ENCODE data around the gene HMCN1. TPM values are rescaled to one million over a fixed set of nuclear protein-coding genes. Genes with fewer than 3 reads are reported as not detected.

Gene HMCN1
- total and polyA plus RNA-seq, 2 experiments from 2014 or later: 1.6 to 8.7 TPM

- no peak for TF ChIP-seq JUNB (IDR thresholded peaks at IDR 0.05; ENCODE audit: unreplicated experiment)
- TF ChIP-seq EZH2 (IDR thresholded peaks at IDR 0.05; ENCODE audit: low read depth, unreplicated experiment): no peak
- TF ChIP-seq CTCF (conservative IDR thresholded peaks at IDR 0.05; ENCODE audit: low read depth in 2 of 2): no peak
- no peak for TF ChIP-seq CREB1 (CRISPR knock-in tag; IDR thresholded peaks at IDR 0.05; ENCODE audit: low read depth)
- TF ChIP-seq, protein P1, sequence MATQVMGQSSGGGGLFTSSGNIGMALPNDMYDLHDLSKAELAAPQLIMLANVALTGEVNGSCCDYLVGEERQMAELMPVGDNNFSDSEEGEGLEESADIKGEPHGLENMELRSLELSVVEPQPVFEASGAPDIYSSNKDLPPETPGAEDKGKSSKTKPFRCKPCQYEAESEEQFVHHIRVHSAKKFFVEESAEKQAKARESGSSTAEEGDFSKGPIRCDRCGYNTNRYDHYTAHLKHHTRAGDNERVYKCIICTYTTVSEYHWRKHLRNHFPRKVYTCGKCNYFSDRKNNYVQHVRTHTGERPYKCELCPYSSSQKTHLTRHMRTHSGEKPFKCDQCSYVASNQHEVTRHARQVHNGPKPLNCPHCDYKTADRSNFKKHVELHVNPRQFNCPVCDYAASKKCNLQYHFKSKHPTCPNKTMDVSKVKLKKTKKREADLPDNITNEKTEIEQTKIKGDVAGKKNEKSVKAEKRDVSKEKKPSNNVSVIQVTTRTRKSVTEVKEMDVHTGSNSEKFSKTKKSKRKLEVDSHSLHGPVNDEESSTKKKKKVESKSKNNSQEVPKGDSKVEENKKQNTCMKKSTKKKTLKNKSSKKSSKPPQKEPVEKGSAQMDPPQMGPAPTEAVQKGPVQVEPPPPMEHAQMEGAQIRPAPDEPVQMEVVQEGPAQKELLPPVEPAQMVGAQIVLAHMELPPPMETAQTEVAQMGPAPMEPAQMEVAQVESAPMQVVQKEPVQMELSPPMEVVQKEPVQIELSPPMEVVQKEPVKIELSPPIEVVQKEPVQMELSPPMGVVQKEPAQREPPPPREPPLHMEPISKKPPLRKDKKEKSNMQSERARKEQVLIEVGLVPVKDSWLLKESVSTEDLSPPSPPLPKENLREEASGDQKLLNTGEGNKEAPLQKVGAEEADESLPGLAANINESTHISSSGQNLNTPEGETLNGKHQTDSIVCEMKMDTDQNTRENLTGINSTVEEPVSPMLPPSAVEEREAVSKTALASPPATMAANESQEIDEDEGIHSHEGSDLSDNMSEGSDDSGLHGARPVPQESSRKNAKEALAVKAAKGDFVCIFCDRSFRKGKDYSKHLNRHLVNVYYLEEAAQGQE (IDR thresholded peaks at IDR 0.05; ENCODE audit: unreplicated experiment): no peak
- TF ChIP-seq NANOG (IDR thresholded peaks at IDR 0.05; ENCODE audit: borderline replicate concordance): no peak
- TF ChIP-seq POLR2AphosphoS5 (IDR thresholded peaks at IDR 0.05; ENCODE audit: low read depth): no peak
- TF ChIP-seq EZH2phosphoT487 (IDR thresholded peaks at IDR 0.05; ENCODE audit: unreplicated experiment): no peak
- TF ChIP-seq ZNF114 (CRISPR knock-in tag; IDR thresholded peaks at IDR 0.05): no peak
- TF ChIP-seq, protein P2, sequence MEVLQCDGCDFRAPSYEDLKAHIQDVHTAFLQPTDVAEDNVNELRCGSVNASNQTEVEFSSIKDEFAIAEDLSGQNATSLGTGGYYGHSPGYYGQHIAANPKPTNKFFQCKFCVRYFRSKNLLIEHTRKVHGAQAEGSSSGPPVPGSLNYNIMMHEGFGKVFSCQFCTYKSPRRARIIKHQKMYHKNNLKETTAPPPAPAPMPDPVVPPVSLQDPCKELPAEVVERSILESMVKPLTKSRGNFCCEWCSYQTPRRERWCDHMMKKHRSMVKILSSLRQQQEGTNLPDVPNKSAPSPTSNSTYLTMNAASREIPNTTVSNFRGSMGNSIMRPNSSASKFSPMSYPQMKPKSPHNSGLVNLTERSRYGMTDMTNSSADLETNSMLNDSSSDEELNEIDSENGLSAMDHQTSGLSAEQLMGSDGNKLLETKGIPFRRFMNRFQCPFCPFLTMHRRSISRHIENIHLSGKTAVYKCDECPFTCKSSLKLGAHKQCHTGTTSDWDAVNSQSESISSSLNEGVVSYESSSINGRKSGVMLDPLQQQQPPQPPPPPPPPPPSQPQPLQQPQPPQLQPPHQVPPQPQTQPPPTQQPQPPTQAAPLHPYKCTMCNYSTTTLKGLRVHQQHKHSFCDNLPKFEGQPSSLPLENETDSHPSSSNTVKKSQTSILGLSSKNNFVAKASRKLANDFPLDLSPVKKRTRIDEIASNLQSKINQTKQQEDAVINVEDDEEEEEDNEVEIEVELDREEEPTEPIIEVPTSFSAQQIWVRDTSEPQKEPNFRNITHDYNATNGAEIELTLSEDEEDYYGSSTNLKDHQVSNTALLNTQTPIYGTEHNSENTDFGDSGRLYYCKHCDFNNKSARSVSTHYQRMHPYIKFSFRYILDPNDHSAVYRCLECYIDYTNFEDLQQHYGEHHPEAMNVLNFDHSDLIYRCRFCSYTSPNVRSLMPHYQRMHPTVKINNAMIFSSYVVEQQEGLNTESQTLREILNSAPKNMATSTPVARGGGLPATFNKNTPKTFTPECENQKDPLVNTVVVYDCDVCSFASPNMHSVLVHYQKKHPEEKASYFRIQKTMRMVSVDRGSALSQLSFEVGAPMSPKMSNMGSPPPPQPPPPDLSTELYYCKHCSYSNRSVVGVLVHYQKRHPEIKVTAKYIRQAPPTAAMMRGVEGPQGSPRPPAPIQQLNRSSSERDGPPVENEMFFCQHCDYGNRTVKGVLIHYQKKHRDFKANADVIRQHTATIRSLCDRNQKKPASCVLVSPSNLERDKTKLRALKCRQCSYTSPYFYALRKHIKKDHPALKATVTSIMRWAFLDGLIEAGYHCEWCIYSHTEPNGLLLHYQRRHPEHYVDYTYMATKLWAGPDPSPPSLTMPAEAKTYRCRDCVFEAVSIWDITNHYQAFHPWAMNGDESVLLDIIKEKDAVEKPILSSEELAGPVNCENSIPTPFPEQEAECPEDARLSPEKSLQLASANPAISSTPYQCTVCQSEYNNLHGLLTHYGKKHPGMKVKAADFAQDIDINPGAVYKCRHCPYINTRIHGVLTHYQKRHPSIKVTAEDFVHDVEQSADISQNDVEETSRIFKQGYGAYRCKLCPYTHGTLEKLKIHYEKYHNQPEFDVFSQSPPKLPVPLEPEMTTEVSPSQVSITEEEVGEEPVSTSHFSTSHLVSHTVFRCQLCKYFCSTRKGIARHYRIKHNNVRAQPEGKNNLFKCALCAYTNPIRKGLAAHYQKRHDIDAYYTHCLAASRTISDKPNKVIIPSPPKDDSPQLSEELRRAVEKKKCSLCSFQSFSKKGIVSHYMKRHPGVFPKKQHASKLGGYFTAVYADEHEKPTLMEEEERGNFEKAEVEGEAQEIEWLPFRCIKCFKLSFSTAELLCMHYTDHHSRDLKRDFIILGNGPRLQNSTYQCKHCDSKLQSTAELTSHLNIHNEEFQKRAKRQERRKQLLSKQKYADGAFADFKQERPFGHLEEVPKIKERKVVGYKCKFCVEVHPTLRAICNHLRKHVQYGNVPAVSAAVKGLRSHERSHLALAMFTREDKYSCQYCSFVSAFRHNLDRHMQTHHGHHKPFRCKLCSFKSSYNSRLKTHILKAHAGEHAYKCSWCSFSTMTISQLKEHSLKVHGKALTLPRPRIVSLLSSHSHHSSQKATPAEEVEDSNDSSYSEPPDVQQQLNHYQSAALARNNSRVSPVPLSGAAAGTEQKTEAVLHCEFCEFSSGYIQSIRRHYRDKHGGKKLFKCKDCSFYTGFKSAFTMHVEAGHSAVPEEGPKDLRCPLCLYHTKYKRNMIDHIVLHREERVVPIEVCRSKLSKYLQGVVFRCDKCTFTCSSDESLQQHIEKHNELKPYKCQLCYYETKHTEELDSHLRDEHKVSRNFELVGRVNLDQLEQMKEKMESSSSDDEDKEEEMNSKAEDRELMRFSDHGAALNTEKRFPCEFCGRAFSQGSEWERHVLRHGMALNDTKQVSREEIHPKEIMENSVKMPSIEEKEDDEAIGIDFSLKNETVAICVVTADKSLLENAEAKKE (CRISPR knock-in tag; IDR thresholded peaks at IDR 0.05): no peak
- TF ChIP-seq STAT1 (IDR thresholded peaks at IDR 0.05; ENCODE audit: unreplicated experiment): no peak
- TF ChIP-seq ZNF331 (CRISPR knock-in tag; IDR thresholded peaks at IDR 0.05; ENCODE audit: low read depth): no peak
- no peak for TF ChIP-seq ETS1 (IDR thresholded peaks at IDR 0.05)
- H3K9me3 Mint-ChIP-seq: no peaks in the 10 kb centered on the region
- Histone ChIP-seq H3K9me2 (ENCODE audit: insufficient read depth) (no peaks in the 10 kb centered on the region), H4K20me1 (replicated peaks; ENCODE audit: insufficient read depth) (no peaks in the 10 kb centered on the region), H3K4me2 (no peak overlapping the region), H2AFZ (no peak overlapping the region), H3F3A (replicated peaks; ENCODE audit: low read depth) (no peaks in the 10 kb centered on the region), H3K27ac (ENCODE audit: low read depth) (no peak overlapping the region), H3K79me2 (replicated peaks; ENCODE audit: insufficient read depth) (no peaks in the 10 kb centered on the region), H3K4me1 (ENCODE audit: insufficient read depth) (no peaks in the 10 kb centered on the region), H3K36me3 (ENCODE audit: insufficient read depth) (no peaks in the 10 kb centered on the region), H3K4me3 (no peak overlapping the region), H3K27me3 (ENCODE audit: insufficient read depth) (no peaks in the 10 kb centered on the region)
- no peak overlapping the region for H3K4me3 Mint-ChIP-seq
- no peaks in the 10 kb centered on the region for H3K36me3 Mint-ChIP-seq (ENCODE audit: low read depth)
- H3K27ac Mint-ChIP-seq: no peak overlapping the region
- H3K4me1 Mint-ChIP-seq: no peaks in the 10 kb centered on the region
- DNase-seq (ENCODE audit: low spot score): no peak
- no peaks in the 10 kb centered on the region for H3K27me3 Mint-ChIP-seq (ENCODE audit: insufficient read depth, low read depth, poor library complexity)
- no peak for ATAC-seq
Measured at GRCh38 chr1:186152227-186152619, 418.0 kb downstream of the HMCN1 start.
